Measurements from ENCODE around the gene ZBTB40. TPM values are rescaled to one million over a fixed set of nuclear protein-coding genes. Genes with fewer than 3 reads are reported as not detected.

The ZBTB40 gene
- total and polyA plus RNA-seq, 9 of the 15 experiments (the other 6 are each of a cell fraction or from before 2014, with no cell fraction given), result 2.6 to 26.0 (median 18.8) TPM

- no peak for TF ChIP-seq ZNF609 (CRISPR knock-in tag; IDR thresholded peaks at IDR 0.05; ENCODE audit: borderline replicate concordance)
These were observed 40.5 kb downstream of the ZBTB40 start (continued) for GRCh38 chr1:22491995-22492715.

DNA sequence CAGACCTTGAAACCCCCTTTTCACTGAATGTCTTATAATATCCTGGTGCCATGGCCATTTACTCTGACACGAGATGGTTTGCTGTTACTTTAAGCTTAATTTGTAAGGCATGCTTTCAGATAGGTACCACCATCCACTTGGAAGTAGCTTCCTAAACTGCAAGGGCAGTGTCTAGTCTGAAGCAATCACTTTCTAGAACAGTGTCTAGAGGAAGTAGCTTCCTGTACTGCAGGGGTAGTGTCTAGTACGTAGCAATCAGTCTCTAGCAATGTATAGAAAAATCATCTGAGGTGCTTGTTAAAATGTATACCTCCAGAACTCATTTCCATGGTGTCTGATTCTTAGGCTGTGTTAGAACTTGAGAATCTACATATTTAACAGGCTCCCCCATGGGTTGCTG lies 42.5 kb downstream of the ZBTB40 start:
- Histone ChIP-seq H3K36me3 (ENCODE audit: control insufficient read depth, insufficient read depth, low read length) (peaks cover 49% of the 10 kb centered on the region), H3K9me3 (replicated peaks; ENCODE audit: control insufficient read depth, insufficient read depth, low read depth, low read length) (no peaks in the 10 kb centered on the region), H3K4me2 (ENCODE audit: insufficient read depth, low read length) (no peak overlapping the region), H3K79me2 (ENCODE audit: control insufficient read depth, insufficient read depth, low read length) (no peaks in the 10 kb centered on the region), H2AFZ (ENCODE audit: low read depth, low read length) (no peak overlapping the region), H3K4me1 (replicated peaks in 1 of 2; ENCODE audit: control insufficient read depth in 2 of 2, insufficient read depth in 2 of 2, low read length in 2 of 2) (no peaks in the 10 kb centered on the region), H3K9ac (ENCODE audit: insufficient read depth in 1 of 2, low read depth in 2 of 2, low read length in 2 of 2) (no peak overlapping the region), H3K27me3 (ENCODE audit: control insufficient read depth in 2 of 2, insufficient read depth in 2 of 2, low read length in 2 of 2) (no peaks in the 10 kb centered on the region), H3K9me1 (ENCODE audit: control insufficient read depth, insufficient read depth, low read length) (no peaks in the 10 kb centered on the region), H3K4me3 (no peak overlapping the region), H3K27ac (ENCODE audit: extremely low read depth, low read depth, low read length) (no peak overlapping the region), H4K20me1 (replicated peaks; ENCODE audit: control insufficient read depth, insufficient read depth, low read length) (peaks cover 2% of the 10 kb centered on the region; the same call in 1 of the 2 replicates)
- ATAC-seq (no peak), DNase-seq (ENCODE audit: extremely low read depth in 1 of 4, low spot score in 3 of 4) (no peak), FAIRE-seq (no peak)
- no peak for TF ChIP-seq FOSL1 (tag; conservative IDR thresholded peaks at IDR 0.05)
- no peak for TF ChIP-seq PRDM10 (IDR thresholded peaks at IDR 0.05; ENCODE audit: partially characterized antibody)
- TF ChIP-seq, protein P1, sequence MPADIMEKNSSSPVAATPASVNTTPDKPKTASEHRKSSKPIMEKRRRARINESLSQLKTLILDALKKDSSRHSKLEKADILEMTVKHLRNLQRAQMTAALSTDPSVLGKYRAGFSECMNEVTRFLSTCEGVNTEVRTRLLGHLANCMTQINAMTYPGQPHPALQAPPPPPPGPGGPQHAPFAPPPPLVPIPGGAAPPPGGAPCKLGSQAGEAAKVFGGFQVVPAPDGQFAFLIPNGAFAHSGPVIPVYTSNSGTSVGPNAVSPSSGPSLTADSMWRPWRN (IDR thresholded peaks at IDR 0.05; ENCODE audit: low read depth), result no peak
- intact Hi-C loops (cut with micrococcal nuclease), result no loop called here
- in situ Hi-C loops (cut with MboI), result no loop called here
- ChIA-PET POLR2A (interaction anchor here (1.4 kb wide), 1 partner anchor 38 kb away, joined by 3 read pairs; no protein-coding TSS in a partner anchor), CTCF (ENCODE audit: low intra/inter-chr PET ratio) (no interaction called here)
- 90% methylated on average over 2 of the region's 2 CpGs for WGBS (ENCODE audit: insufficient coverage, low coverage, missing lambda C conversion rate)
- BruUV-seq (replicated peaks), result no TSS peak

All from K562 (cell line).